Measurements from ENCODE around the gene SMAD3.

The SMAD3 gene

GRCh38 chr15:67087507-67088172 is 22.2 kb downstream of the SMAD3 start:
- Histone ChIP-seq H2AK5ac (ENCODE audit: low read length) (no peak overlapping the region), H3K9ac (ENCODE audit: low read length) (no peak overlapping the region), H2BK5ac (ENCODE audit: low read length) (peak overlapping the region; percentile 55), H3K4ac (ENCODE audit: low read depth, low read length) (no peak overlapping the region), H2BK120ac (ENCODE audit: low read depth, low read length) (peak overlapping the region; percentile 7), H3K27me3 (ENCODE audit: insufficient read depth, low read length, poor library complexity) (no peaks in the 10 kb centered on the region), H3K23ac (ENCODE audit: low read length) (no peak overlapping the region), H3K79me2 (ENCODE audit: control insufficient read depth, insufficient read depth, low read length) (peaks cover 13% of the 10 kb centered on the region), H3K27ac (ENCODE audit: low read depth, low read length) (no peak overlapping the region), H3K56ac (ENCODE audit: low read length) (peak overlapping the region; percentile 62), H4K8ac (ENCODE audit: low read depth, low read length) (no peak overlapping the region), H4K5ac (ENCODE audit: low read length) (no peak overlapping the region), H3K18ac (ENCODE audit: low read length) (peak overlapping the region; percentile 43), H3K4me2 (ENCODE audit: low read length) (no peak overlapping the region), H3K4me3 (ENCODE audit: low read length) (no peak overlapping the region), H3K79me1 (ENCODE audit: low read length) (peaks cover 14% of the 10 kb centered on the region), H3K36me3 (ENCODE audit: control insufficient read depth, insufficient read depth, low read length) (no peaks in the 10 kb centered on the region), H3K4me1 (ENCODE audit: control insufficient read depth, low read depth, low read length) (peaks cover 53% of the 10 kb centered on the region), H2BK15ac (replicated peaks; ENCODE audit: low read depth) (no peak overlapping the region)
- DNase-seq = peak; percentile 80
- WGBS (ENCODE audit: extremely low coverage, insufficient coverage, low lambda C conversion rate) = no CpG with 5 or more reads among the region's 6 CpGs

GRCh38 chr15:67089217-67090193 is 24.1 kb downstream of the SMAD3 start:
- Histone ChIP-seq H3K27me3 (ENCODE audit: insufficient read depth, low read length, poor library complexity) (no peaks in the 10 kb centered on the region), H2BK5ac (ENCODE audit: low read length) (peak overlapping the region; percentile 32), H3K4me2 (ENCODE audit: low read length) (no peak overlapping the region), H2AK5ac (ENCODE audit: low read length) (peak overlapping the region; percentile 24), H3K36me3 (ENCODE audit: control insufficient read depth, insufficient read depth, low read length) (no peaks in the 10 kb centered on the region), H4K5ac (ENCODE audit: low read length) (no peak overlapping the region), H2BK120ac (ENCODE audit: low read depth, low read length) (no peak overlapping the region), H3K18ac (ENCODE audit: low read length) (no peak overlapping the region), H3K79me2 (ENCODE audit: control insufficient read depth, insufficient read depth, low read length) (peaks cover 8% of the 10 kb centered on the region), H3K4me3 (ENCODE audit: low read length) (no peak overlapping the region), H2BK15ac (replicated peaks; ENCODE audit: low read depth) (no peak overlapping the region), H3K56ac (ENCODE audit: low read length) (peak overlapping the region; percentile 38), H3K4me1 (ENCODE audit: control insufficient read depth, low read depth, low read length) (peaks cover 47% of the 10 kb centered on the region), H3K79me1 (ENCODE audit: low read length) (peaks cover 16% of the 10 kb centered on the region), H4K8ac (ENCODE audit: low read depth, low read length) (no peak overlapping the region), H3K4ac (ENCODE audit: low read depth, low read length) (no peak overlapping the region), H3K23ac (ENCODE audit: low read length) (no peak overlapping the region), H3K9ac (ENCODE audit: low read length) (no peak overlapping the region), H3K27ac (ENCODE audit: low read depth, low read length) (no peak overlapping the region)
- DNase-seq = no peak
- no CpG with 5 or more reads among the region's 15 CpGs for WGBS (ENCODE audit: extremely low coverage, insufficient coverage, low lambda C conversion rate)

- no peak overlapping the region for H3K27ac ChIP-seq (ENCODE audit: low read depth, low read length)
- H3K4me3 ChIP-seq (ENCODE audit: low read length) = no peak overlapping the region
- peak overlapping the region; percentile 29 for H3K56ac ChIP-seq (ENCODE audit: low read length)
- no peaks in the 10 kb centered on the region for H3K27me3 ChIP-seq (ENCODE audit: insufficient read depth, low read length, poor library complexity)
- H3K18ac ChIP-seq (ENCODE audit: low read length) = no peak overlapping the region
- WGBS (ENCODE audit: extremely low coverage, insufficient coverage, low lambda C conversion rate) = no CpG with 5 or more reads among the region's 7 CpGs
- H3K36me3 ChIP-seq (ENCODE audit: control insufficient read depth, insufficient read depth, low read length) = no peaks in the 10 kb centered on the region
- no peak overlapping the region for H2BK5ac ChIP-seq (ENCODE audit: low read length)
- H2BK15ac ChIP-seq (replicated peaks; ENCODE audit: low read depth) = no peak overlapping the region
- no peak overlapping the region for H2AK5ac ChIP-seq (ENCODE audit: low read length)
- H3K23ac ChIP-seq (ENCODE audit: low read length) = no peak overlapping the region
- H2BK120ac ChIP-seq (ENCODE audit: low read depth, low read length) = no peak overlapping the region
- H4K5ac ChIP-seq (ENCODE audit: low read length) = no peak overlapping the region
- H3K79me2 ChIP-seq (ENCODE audit: control insufficient read depth, insufficient read depth, low read length) = peaks cover 8% of the 10 kb centered on the region
- no peak for DNase-seq
- peaks cover 13% of the 10 kb centered on the region for H3K79me1 ChIP-seq (ENCODE audit: low read length)
- H3K4me2 ChIP-seq (ENCODE audit: low read length) = no peak overlapping the region
- H4K8ac ChIP-seq (ENCODE audit: low read depth, low read length) = no peak overlapping the region
- H3K4ac ChIP-seq (ENCODE audit: low read depth, low read length) = no peak overlapping the region
- H3K9ac ChIP-seq (ENCODE audit: low read length) = no peak overlapping the region
- H3K4me1 ChIP-seq (ENCODE audit: control insufficient read depth, low read depth, low read length) = peaks cover 39% of the 10 kb centered on the region
These were observed 25.1 kb downstream of the SMAD3 start for GRCh38 chr15:67090297-67091070.

GRCh38 chr15:67091071-67091979 is 25.9 kb downstream of the SMAD3 start:
- Histone ChIP-seq H2BK5ac (ENCODE audit: low read length) (no peak overlapping the region), H2AK5ac (ENCODE audit: low read length) (no peak overlapping the region), H3K27me3 (ENCODE audit: insufficient read depth, low read length, poor library complexity) (no peaks in the 10 kb centered on the region), H3K79me2 (ENCODE audit: control insufficient read depth, insufficient read depth, low read length) (peaks cover 8% of the 10 kb centered on the region), H3K4me3 (ENCODE audit: low read length) (no peak overlapping the region), H4K8ac (ENCODE audit: low read depth, low read length) (no peak overlapping the region), H2BK15ac (replicated peaks; ENCODE audit: low read depth) (no peak overlapping the region), H3K4ac (ENCODE audit: low read depth, low read length) (no peak overlapping the region), H3K18ac (ENCODE audit: low read length) (peak overlapping the region; percentile 60), H3K4me2 (ENCODE audit: low read length) (no peak overlapping the region), H3K36me3 (ENCODE audit: control insufficient read depth, insufficient read depth, low read length) (no peaks in the 10 kb centered on the region), H3K23ac (ENCODE audit: low read length) (no peak overlapping the region), H3K9ac (ENCODE audit: low read length) (no peak overlapping the region), H3K56ac (ENCODE audit: low read length) (peak overlapping the region; percentile 2), H3K27ac (ENCODE audit: low read depth, low read length) (no peak overlapping the region), H4K5ac (ENCODE audit: low read length) (no peak overlapping the region), H3K79me1 (ENCODE audit: low read length) (peaks cover 15% of the 10 kb centered on the region), H2BK120ac (ENCODE audit: low read depth, low read length) (peak overlapping the region; percentile 21), H3K4me1 (ENCODE audit: control insufficient read depth, low read depth, low read length) (peaks cover 35% of the 10 kb centered on the region)
- DNase-seq = no peak
- no CpG with 5 or more reads among the region's 14 CpGs for WGBS (ENCODE audit: extremely low coverage, insufficient coverage, low lambda C conversion rate)

All from mesendoderm (in vitro differentiated cells).